22Rv1 (cell line): ENCODE results near the gene NID1.

Experiments
- CTCF ChIP-seq: fragments of 450-650 bp; IDR thresholded peaks from 2 replicates; pipeline ENCODE4 v1.5.1; 2017; ENCODE audit warnings: mild to moderate bottlenecking
- ZFX ChIP-seq: fragments of 450-650 bp; IDR thresholded peaks from 2 replicates; pipeline ENCODE4 v1.6.1; 2017; ENCODE audit warnings: antibody characterized with exemption, borderline replicate concordance

- TF ChIP-seq CTCF, result no peak
- TF ChIP-seq ZFX, result no peak
These were observed 33.4 kb upstream of the NID1 start for GRCh38 chr1:236098267-236098666.
